ENCODE data around the gene SURF4. TPM values are rescaled to one million over a fixed set of nuclear protein-coding genes. Genes with fewer than 3 reads are reported as not detected.

The SURF4 gene
- total and polyA plus RNA-seq, 2 of the 13 experiments (the other 11 are each of a cell fraction or from before 2014, with no cell fraction given): 220 to 265 TPM

DNA sequence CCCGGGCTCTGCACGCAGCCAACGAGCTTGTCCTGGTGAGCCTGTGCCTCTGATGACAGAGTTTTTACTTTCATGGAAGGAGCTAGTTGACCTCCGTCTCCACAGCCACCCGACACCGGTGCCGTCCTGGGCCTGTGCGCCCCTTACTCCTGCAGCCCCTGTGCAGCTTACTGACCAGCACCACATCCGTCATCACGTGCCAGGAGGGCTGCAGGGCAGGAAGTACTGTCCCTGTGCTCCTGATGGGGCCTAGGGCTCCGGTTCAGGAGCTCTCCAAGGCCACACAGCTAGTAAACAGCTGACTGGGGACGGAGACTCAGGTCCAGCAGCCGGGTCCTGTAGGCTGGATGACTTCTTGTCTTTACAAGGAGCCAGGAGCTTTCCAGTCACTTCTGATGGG is 10.5 kb upstream of the SURF4 start (continued):
- TF ChIP-seq, protein P1, sequence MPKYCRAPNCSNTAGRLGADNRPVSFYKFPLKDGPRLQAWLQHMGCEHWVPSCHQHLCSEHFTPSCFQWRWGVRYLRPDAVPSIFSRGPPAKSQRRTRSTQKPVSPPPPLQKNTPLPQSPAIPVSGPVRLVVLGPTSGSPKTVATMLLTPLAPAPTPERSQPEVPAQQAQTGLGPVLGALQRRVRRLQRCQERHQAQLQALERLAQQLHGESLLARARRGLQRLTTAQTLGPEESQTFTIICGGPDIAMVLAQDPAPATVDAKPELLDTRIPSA (CRISPR knock-in tag; IDR thresholded peaks at IDR 0.05; ENCODE audit: borderline replicate concordance): no peak
- TF ChIP-seq SP5 (CRISPR knock-in tag; IDR thresholded peaks at IDR 0.05; ENCODE audit: borderline replicate concordance, low read depth) (no peak), ZNF747 (CRISPR knock-in tag; IDR thresholded peaks at IDR 0.05; ENCODE audit: borderline replicate concordance) (no peak), ZNF296 (CRISPR knock-in tag; conservative IDR thresholded peaks at IDR 0.05) (no peak), IRF9 (CRISPR knock-in tag; IDR thresholded peaks at IDR 0.05; ENCODE audit: borderline replicate concordance) (no peak; the same call in 1 of the 2 replicates), SALL1 (CRISPR knock-in tag; IDR thresholded peaks at IDR 0.05) (peak; percentile 69), ZNF572 (CRISPR knock-in tag; IDR thresholded peaks at IDR 0.05) (no peak), MED13 (CRISPR knock-in tag; IDR thresholded peaks at IDR 0.05) (no peak), SRSF9 (IDR thresholded peaks at IDR 0.05; ENCODE audit: borderline replicate concordance, insufficient read depth, low read depth, low read length, poor library complexity, severe bottlenecking) (no peak), ZNF597 (CRISPR knock-in tag; IDR thresholded peaks at IDR 0.05) (0 out of 2 replicates have a peak, but pooled peaks have one; percentile 51), POLR2AphosphoS5 (IDR thresholded peaks at IDR 0.05; ENCODE audit: low read depth, low read length) (no peak), ELF1 (CRISPR knock-in tag; IDR thresholded peaks at IDR 0.05) (peak; percentile 73), ZNF468 (CRISPR knock-in tag; IDR thresholded peaks at IDR 0.05) (no peak), ELF3 (CRISPR knock-in tag; IDR thresholded peaks at IDR 0.05) (peak; percentile 82), KIAA2018 (CRISPR knock-in tag; IDR thresholded peaks at IDR 0.05; ENCODE audit: borderline replicate concordance) (no peak), RBAK (CRISPR knock-in tag; IDR thresholded peaks at IDR 0.05) (no peak), THAP11 (CRISPR knock-in tag; IDR thresholded peaks at IDR 0.05) (no peak), TBL1XR1 (IDR thresholded peaks at IDR 0.05; ENCODE audit: borderline replicate concordance, low read length, partially characterized antibody) (no peak)
- TF ChIP-seq, protein P2, sequence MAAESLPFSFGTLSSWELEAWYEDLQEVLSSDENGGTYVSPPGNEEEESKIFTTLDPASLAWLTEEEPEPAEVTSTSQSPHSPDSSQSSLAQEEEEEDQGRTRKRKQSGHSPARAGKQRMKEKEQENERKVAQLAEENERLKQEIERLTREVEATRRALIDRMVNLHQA (CRISPR knock-in tag; IDR thresholded peaks at IDR 0.05): no peak
